ENCODE results near the gene ARHGAP15. TPM values are rescaled to one million over a fixed set of nuclear protein-coding genes. Genes with fewer than 3 reads are reported as not detected.

The ARHGAP15 gene
- polyA plus RNA-seq, 1 donor from 2014 or later, result 0.30 TPM

DNA sequence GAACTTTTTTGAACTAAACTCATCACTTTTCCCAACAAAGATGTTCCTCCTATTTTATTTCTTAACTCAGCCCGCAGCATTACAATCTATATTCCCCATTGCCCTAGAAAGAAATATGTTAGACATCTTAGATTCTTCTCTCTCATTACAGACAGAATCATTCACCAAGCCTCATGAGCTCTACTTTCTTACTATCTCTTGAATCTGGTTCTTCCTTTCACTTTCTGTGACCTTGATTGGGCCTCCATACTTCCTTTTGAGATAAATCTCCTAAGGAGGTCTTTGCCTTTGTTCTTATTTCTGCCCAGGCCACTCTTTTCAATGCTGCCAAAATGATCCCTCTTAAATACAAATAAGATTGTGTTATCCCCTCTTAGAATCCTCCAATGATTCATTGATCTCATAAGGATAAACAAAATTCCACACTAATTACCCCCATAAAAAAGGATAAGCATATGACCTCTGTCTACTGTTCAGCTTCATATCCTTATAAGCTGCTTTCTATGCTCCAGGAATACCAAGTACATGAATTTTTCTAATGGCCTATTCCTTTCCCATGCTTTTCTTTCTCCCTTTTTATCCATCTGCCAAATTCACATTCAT is 400.0 kb downstream of the ARHGAP15 start:
- Histone ChIP-seq H3K4me3 (ENCODE audit: low read length) (no peak overlapping the region), H2AFZ (ENCODE audit: low read depth, low read length) (no peak overlapping the region), H3K4me2 (ENCODE audit: low read length) (no peak overlapping the region), H3K27me3 (ENCODE audit: insufficient read depth, low read depth, low read length) (no peaks in the 10 kb centered on the region), H3F3A (ENCODE audit: insufficient read depth, low read length, poor library complexity, severe bottlenecking) (no peaks in the 10 kb centered on the region), H3K27ac (ENCODE audit: low read length) (no peak overlapping the region), H3K36me3 (ENCODE audit: insufficient read depth, low read length) (no peaks in the 10 kb centered on the region), H3K9me2 (ENCODE audit: insufficient read depth, low read length) (no peaks in the 10 kb centered on the region), H4K20me1 (ENCODE audit: insufficient read depth) (no peaks in the 10 kb centered on the region), H3K9ac (ENCODE audit: low read length) (no peak overlapping the region), H3K79me2 (replicated peaks; ENCODE audit: insufficient read depth, low read length) (no peaks in the 10 kb centered on the region), H3K9me3 (ENCODE audit: low read length) (no peaks in the 10 kb centered on the region)
- TF ChIP-seq POLR2AphosphoS5 (IDR thresholded peaks at IDR 0.05), result no peak
- no peak for TF ChIP-seq EP300 (conservative IDR thresholded peaks at IDR 0.05; ENCODE audit: poor library complexity, severe bottlenecking)
- no peak for TF ChIP-seq MXI1 (conservative IDR thresholded peaks at IDR 0.05; ENCODE audit: poor library complexity, severe bottlenecking)
- TF ChIP-seq, protein P1, sequence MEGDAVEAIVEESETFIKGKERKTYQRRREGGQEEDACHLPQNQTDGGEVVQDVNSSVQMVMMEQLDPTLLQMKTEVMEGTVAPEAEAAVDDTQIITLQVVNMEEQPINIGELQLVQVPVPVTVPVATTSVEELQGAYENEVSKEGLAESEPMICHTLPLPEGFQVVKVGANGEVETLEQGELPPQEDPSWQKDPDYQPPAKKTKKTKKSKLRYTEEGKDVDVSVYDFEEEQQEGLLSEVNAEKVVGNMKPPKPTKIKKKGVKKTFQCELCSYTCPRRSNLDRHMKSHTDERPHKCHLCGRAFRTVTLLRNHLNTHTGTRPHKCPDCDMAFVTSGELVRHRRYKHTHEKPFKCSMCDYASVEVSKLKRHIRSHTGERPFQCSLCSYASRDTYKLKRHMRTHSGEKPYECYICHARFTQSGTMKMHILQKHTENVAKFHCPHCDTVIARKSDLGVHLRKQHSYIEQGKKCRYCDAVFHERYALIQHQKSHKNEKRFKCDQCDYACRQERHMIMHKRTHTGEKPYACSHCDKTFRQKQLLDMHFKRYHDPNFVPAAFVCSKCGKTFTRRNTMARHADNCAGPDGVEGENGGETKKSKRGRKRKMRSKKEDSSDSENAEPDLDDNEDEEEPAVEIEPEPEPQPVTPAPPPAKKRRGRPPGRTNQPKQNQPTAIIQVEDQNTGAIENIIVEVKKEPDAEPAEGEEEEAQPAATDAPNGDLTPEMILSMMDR (IDR thresholded peaks at IDR 0.05; ENCODE audit: poor library complexity, severe bottlenecking), result no peak
- no peak for TF ChIP-seq TAF1 (IDR thresholded peaks at IDR 0.05; ENCODE audit: low read depth)
- no peak for TF ChIP-seq EZH2 (IDR thresholded peaks at IDR 0.05; ENCODE audit: borderline replicate concordance, insufficient read depth, low read length, poor library complexity, severe bottlenecking)
- no peak for TF ChIP-seq RAD21 (conservative IDR thresholded peaks at IDR 0.05)

DNA sequence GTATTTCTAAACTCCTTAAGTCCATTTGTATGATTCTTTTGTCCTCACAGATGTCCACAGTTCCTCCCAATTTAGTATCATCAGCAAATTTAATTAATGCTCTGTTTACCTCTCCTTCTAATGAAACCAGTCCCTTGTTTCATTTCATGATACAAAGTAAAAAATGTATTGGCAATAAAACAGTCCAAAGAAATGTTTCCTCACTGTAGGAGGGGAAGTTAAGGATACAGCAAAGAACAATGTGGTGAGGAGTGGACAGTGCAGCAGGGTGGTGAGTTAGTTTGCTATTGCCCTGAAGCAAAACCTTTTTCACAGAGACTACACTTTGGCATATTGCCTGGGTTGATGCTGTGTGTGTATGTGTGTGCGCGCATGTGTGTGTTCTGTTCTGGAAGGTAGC is 401.5 kb downstream of the ARHGAP15 start:
- Histone ChIP-seq H3K36me3 (ENCODE audit: insufficient read depth, low read length) (no peaks in the 10 kb centered on the region), H2AFZ (ENCODE audit: low read depth, low read length) (no peak overlapping the region), H3K79me2 (replicated peaks; ENCODE audit: insufficient read depth, low read length) (no peaks in the 10 kb centered on the region), H3F3A (ENCODE audit: insufficient read depth, low read length, poor library complexity, severe bottlenecking) (no peaks in the 10 kb centered on the region), H3K4me2 (ENCODE audit: low read length) (no peak overlapping the region), H3K9me2 (ENCODE audit: insufficient read depth, low read length) (no peaks in the 10 kb centered on the region), H4K20me1 (ENCODE audit: insufficient read depth) (no peaks in the 10 kb centered on the region), H3K27ac (ENCODE audit: low read length) (no peak overlapping the region), H3K9me3 (ENCODE audit: low read length) (no peaks in the 10 kb centered on the region), H3K4me3 (ENCODE audit: low read length) (no peak overlapping the region), H3K27me3 (ENCODE audit: insufficient read depth, low read depth, low read length) (no peaks in the 10 kb centered on the region), H3K9ac (ENCODE audit: low read length) (no peak overlapping the region)
- TF ChIP-seq EZH2 (IDR thresholded peaks at IDR 0.05; ENCODE audit: borderline replicate concordance, insufficient read depth, low read length, poor library complexity, severe bottlenecking) (no peak), MXI1 (conservative IDR thresholded peaks at IDR 0.05; ENCODE audit: poor library complexity, severe bottlenecking) (no peak), SMC3 (conservative IDR thresholded peaks at IDR 0.05; ENCODE audit: poor library complexity) (no peak), RAD21 (conservative IDR thresholded peaks at IDR 0.05) (no peak), TAF1 (IDR thresholded peaks at IDR 0.05; ENCODE audit: low read depth) (no peak), EP300 (conservative IDR thresholded peaks at IDR 0.05; ENCODE audit: poor library complexity, severe bottlenecking) (no peak), POLR2AphosphoS5 (IDR thresholded peaks at IDR 0.05) (no peak)
- TF ChIP-seq, protein P1 (IDR thresholded peaks at IDR 0.05; ENCODE audit: poor library complexity, severe bottlenecking), result no peak
- TF ChIP-seq, protein P2, sequence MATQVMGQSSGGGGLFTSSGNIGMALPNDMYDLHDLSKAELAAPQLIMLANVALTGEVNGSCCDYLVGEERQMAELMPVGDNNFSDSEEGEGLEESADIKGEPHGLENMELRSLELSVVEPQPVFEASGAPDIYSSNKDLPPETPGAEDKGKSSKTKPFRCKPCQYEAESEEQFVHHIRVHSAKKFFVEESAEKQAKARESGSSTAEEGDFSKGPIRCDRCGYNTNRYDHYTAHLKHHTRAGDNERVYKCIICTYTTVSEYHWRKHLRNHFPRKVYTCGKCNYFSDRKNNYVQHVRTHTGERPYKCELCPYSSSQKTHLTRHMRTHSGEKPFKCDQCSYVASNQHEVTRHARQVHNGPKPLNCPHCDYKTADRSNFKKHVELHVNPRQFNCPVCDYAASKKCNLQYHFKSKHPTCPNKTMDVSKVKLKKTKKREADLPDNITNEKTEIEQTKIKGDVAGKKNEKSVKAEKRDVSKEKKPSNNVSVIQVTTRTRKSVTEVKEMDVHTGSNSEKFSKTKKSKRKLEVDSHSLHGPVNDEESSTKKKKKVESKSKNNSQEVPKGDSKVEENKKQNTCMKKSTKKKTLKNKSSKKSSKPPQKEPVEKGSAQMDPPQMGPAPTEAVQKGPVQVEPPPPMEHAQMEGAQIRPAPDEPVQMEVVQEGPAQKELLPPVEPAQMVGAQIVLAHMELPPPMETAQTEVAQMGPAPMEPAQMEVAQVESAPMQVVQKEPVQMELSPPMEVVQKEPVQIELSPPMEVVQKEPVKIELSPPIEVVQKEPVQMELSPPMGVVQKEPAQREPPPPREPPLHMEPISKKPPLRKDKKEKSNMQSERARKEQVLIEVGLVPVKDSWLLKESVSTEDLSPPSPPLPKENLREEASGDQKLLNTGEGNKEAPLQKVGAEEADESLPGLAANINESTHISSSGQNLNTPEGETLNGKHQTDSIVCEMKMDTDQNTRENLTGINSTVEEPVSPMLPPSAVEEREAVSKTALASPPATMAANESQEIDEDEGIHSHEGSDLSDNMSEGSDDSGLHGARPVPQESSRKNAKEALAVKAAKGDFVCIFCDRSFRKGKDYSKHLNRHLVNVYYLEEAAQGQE (IDR thresholded peaks at IDR 0.05; ENCODE audit: borderline replicate concordance), result no peak
